GM23248 (cell line): ENCODE results near the gene RPS6KB2.

ENCODE experiments used
- EZH2 ChIP-seq: fragments of 200-600 bp; sonication (generic); IDR thresholded peaks from 2 replicates; pipeline ENCODE4 v1.6.1; 2018; ENCODE audit warnings: antibody characterized with exemption, mild to moderate bottlenecking; ENCODE audit not compliant: insufficient read depth, poor library complexity, severe bottlenecking
- EZH2phosphoT487 ChIP-seq: fragments of 200-600 bp; sonication (generic); IDR thresholded peaks from 2 replicates; pipeline ENCODE4 v1.6.1; 2018; ENCODE audit warnings: antibody characterized with exemption, moderate library complexity, mild to moderate bottlenecking, low read depth; ENCODE audit not compliant: insufficient read depth

DNA sequence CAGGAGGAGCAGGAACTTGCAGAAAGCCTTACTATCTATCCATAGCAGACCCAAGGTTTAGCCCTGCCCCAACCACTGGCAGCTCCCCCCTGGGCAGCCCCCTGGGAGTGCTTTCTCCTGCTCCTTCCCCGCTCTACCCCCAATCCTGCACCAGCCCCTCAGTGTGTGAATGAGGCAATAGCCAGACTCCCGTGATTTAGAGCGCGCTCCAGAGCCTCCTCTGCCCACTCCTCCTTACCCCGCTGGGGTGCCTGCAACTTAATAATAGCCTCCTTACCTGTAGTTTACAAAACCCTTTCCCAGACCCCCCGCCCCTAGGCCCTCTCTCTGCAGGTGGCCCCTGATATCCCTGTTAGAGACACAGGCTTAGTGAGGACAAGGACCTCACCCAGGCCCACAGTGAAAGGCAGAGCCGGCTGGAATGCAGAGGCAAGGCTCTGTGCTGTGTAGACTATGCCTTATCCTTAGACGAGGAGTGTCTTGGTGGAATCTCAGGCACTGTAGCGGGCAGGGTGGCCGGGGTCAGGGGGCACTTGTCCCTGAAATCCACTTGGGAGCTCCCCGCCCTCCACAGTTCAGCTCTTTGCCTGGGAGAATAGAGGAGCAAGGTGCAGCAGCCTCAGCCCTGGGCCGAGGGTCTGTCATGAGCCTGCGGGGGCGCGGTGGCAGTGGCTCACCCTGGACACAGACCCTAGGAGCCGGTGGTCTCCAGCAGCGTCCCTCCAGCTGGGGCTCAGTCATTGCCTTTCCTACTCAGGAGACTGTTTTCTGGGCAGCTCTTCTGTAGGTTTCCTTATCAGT lies 17.1 kb upstream of the RPS6KB2 start:
- TF ChIP-seq EZH2 (no peak), EZH2phosphoT487 (no peak)
